Thoracic aorta (tissue), 2 donors: ENCODE results near the gene BTRC. TPM values are rescaled to one million over a fixed set of nuclear protein-coding genes. Genes with fewer than 3 reads are reported as not detected.
A peak's percentile ranks its signal among the peaks of the same experiment; 100 is the strongest.
"Not testable (repeated sequence)": the region's sequence is repeated elsewhere in the genome, so short reads cannot be mapped to it uniquely, and the experiment has no call there.

Experiments used
- ATAC-seq: fragments of 150-250 bp; one replicate; pipeline ENCODE4 v1.8.0; 2017; ENCODE audit warnings: low read depth; ENCODE audit not compliant: insufficient number of reproducible peaks, low FRiP score
- DNase-seq: peaks from one replicate; pipeline ENCODE4 v3.0.0-alpha.2; 2020; ENCODE audit warnings: low spot score
- H3K27ac ChIP-seq, 2 donors: fragments of 200-600 bp; sonication (generic); 1 replicate in 1 of 2; 2 replicates in 1 of 2; pipeline ENCODE4 v1.5.1; 2016; ENCODE audit warnings: mild to moderate bottlenecking in 2 of 2, moderate library complexity in 2 of 2
- H3K27me3 ChIP-seq: fragments of 200-600 bp; sonication (generic); replicated peaks from 2 replicates; pipeline ENCODE4 v1.6.0; 2016; ENCODE audit warnings: mild to moderate bottlenecking; ENCODE audit not compliant: insufficient read depth
- H3K36me3 ChIP-seq: fragments of 200-600 bp; sonication (generic); one replicate; pipeline ENCODE4 v1.5.1; 2016
- H3K4me1 ChIP-seq, 2 donors: fragments of 200-600 bp; sonication (generic); 1 replicate in 1 of 2; 2 replicates in 1 of 2; pipeline versions ENCODE4 v1.5.1 to v1.6.0; 2016; ENCODE audit warnings: low read depth in 2 of 2, mild to moderate bottlenecking in 1 of 2; ENCODE audit not compliant: control insufficient read depth in 1 of 2
- H3K4me3 ChIP-seq: fragments of 200-600 bp; sonication (generic); 2 replicates; pipeline ENCODE4 v1.5.1; 2016; ENCODE audit warnings: mild to moderate bottlenecking
- H3K9me3 ChIP-seq: fragments of 200-600 bp; sonication (generic); 2 replicates; pipeline ENCODE4 v1.5.1; 2016
- CTCF ChIP-seq: fragments of 200-600 bp; sonication (generic); IDR thresholded peaks from one replicate; pipeline ENCODE4 v1.5.1; 2019; ENCODE audit warnings: antibody characterized with exemption
- total RNA-seq, 2 donors: library from RNA; depleted of rRNA; stranded (reverse); fragments of >200 nt; gene quantifications; one replicate each; pipeline versions ENCODE4 v1.1.0 to v1.2.3, GENCODE V29; 2016

BTRC gene
- total RNA-seq, 2 donors from 2014 or later = 8.4 to 12.9 TPM

- H3K27ac ChIP-seq = no peak overlapping the region
- TF ChIP-seq CTCF = no peak
- DNase-seq (no peak), ATAC-seq (no peak)
- peaks cover 0 to 14% of the 10 kb centered on the region in 2 donors for H3K4me1 ChIP-seq
- H3K9me3 ChIP-seq = no peaks in the 10 kb centered on the region
- no peaks in the 10 kb centered on the region for H3K36me3 ChIP-seq
- H3K27me3 ChIP-seq = no peaks in the 10 kb centered on the region
- peak overlapping the region; percentile 58 for H3K4me3 ChIP-seq
Observed at GRCh38 chr10:101311185-101312066, 42.5 kb upstream of the BTRC start.

GRCh38 chr10:101319241-101319915 lies 34.6 kb upstream of the BTRC start:
- H3K9me3 ChIP-seq = no peaks in the 10 kb centered on the region
- no peak overlapping the region for H3K4me3 ChIP-seq
- no peak for ATAC-seq
- H3K4me1 ChIP-seq = no peaks in the 10 kb centered on the region
- no peak for TF ChIP-seq CTCF
- no peaks in the 10 kb centered on the region for H3K36me3 ChIP-seq
- no peaks in the 10 kb centered on the region for H3K27me3 ChIP-seq
- H3K27ac ChIP-seq = no peak overlapping the region
- no peak for DNase-seq

GRCh38 chr10:101321073-101321472 lies 32.9 kb upstream of the BTRC start:
- Histone ChIP-seq H3K27ac (no peak overlapping the region), H3K4me3 (no peak overlapping the region), H3K36me3 (no peaks in the 10 kb centered on the region), H3K4me1 (no peaks in the 10 kb centered on the region), H3K27me3 (no peaks in the 10 kb centered on the region), H3K9me3 (no peaks in the 10 kb centered on the region)
- no peak for ATAC-seq
- TF ChIP-seq CTCF = no peak
- DNase-seq = no peak

GRCh38 chr10:101322266-101323108 lies 31.5 kb upstream of the BTRC start:
- Histone ChIP-seq H3K4me1 (no peaks in the 10 kb centered on the region), H3K4me3 (no peak overlapping the region), H3K27ac (no peak overlapping the region), H3K27me3 (no peaks in the 10 kb centered on the region), H3K9me3 (no peaks in the 10 kb centered on the region), H3K36me3 (no peaks in the 10 kb centered on the region)
- no peak for TF ChIP-seq CTCF
- ATAC-seq = no peak
- no peak for DNase-seq

GRCh38 chr10:101323495-101323894 lies 30.5 kb upstream of the BTRC start:
- Histone ChIP-seq H3K4me1 (no peaks in the 10 kb centered on the region), H3K9me3 (no peaks in the 10 kb centered on the region), H3K27ac (no peak overlapping the region), H3K4me3 (no peak overlapping the region), H3K27me3 (no peaks in the 10 kb centered on the region), H3K36me3 (no peaks in the 10 kb centered on the region)
- ATAC-seq (no peak), DNase-seq (no peak)
- no peak for TF ChIP-seq CTCF

- ATAC-seq, H3K27ac ChIP-seq, H3K4me3 ChIP-seq, H3K36me3 ChIP-seq, H3K4me1 ChIP-seq, H3K27me3 ChIP-seq, H3K9me3 ChIP-seq, DNase-seq: not testable (repeated sequence)
Observed at GRCh38 chr10:101327454-101327853, 26.5 kb upstream of the BTRC start.
